MM.1S (cell line): ENCODE data around the gene SLC38A1.
A peak's percentile ranks its signal among the peaks of the same experiment; 100 is the strongest.

Experiments used
- DNase-seq: peaks from one replicate; pipeline ENCODE4 v3.0.0-alpha.2; 2015
- H2AFZ ChIP-seq: fragments of 300-600 bp; sonication (generic); 2 replicates; pipeline ENCODE4 v1.6.0; 2016; ENCODE audit warnings: antibody characterized with exemption, low read length
- H3F3A ChIP-seq: fragments of 300-600 bp; sonication (generic); 2 replicates; pipeline ENCODE4 v1.6.1; 2016; ENCODE audit warnings: mild to moderate bottlenecking, antibody characterized with exemption, low read length, moderate library complexity, mixed read lengths; ENCODE audit not compliant: insufficient read depth
- H3K27ac ChIP-seq: fragments of 300-600 bp; sonication (generic); 2 replicates; pipeline ENCODE4 v1.5.1; 2016; ENCODE audit warnings: mild to moderate bottlenecking, low read length
- H3K27me3 ChIP-seq: fragments of 300-600 bp; sonication (generic); replicated peaks from 2 replicates; pipeline ENCODE4 v1.6.0; 2016; ENCODE audit warnings: low read length; ENCODE audit not compliant: insufficient read depth
- H3K36me3 ChIP-seq: fragments of 300-600 bp; sonication (generic); replicated peaks from 2 replicates; pipeline ENCODE4 v1.6.1; 2016; ENCODE audit warnings: mild to moderate bottlenecking, low read length, mixed read lengths; ENCODE audit not compliant: insufficient read depth
- H3K4me1 ChIP-seq: fragments of 300-600 bp; sonication (generic); 2 replicates; pipeline ENCODE4 v1.6.1; 2016; ENCODE audit warnings: low read length, mixed read lengths
- H3K4me2 ChIP-seq: fragments of 300-600 bp; sonication (generic); 2 replicates; pipeline ENCODE4 v1.6.0; 2016; ENCODE audit warnings: low read depth, low read length
- H3K4me3 ChIP-seq: fragments of 300-600 bp; sonication (generic); 2 replicates; pipeline ENCODE4 v1.5.1; 2016; ENCODE audit warnings: low read length, mixed read lengths
- H3K79me2 ChIP-seq: fragments of 300-600 bp; sonication (generic); 2 replicates; pipeline ENCODE4 v1.6.1; 2016; ENCODE audit warnings: mixed run types, low read length, mixed read lengths
- H3K9ac ChIP-seq: fragments of 300-600 bp; sonication (generic); 2 replicates; pipeline ENCODE4 v1.6.1; 2016; ENCODE audit warnings: low read length, mixed read lengths
- H3K9me2 ChIP-seq: fragments of 300-600 bp; sonication (generic); replicated peaks from 2 replicates; pipeline ENCODE4 v1.6.1; 2016; ENCODE audit warnings: mild to moderate bottlenecking, low read length, mixed read lengths; ENCODE audit not compliant: insufficient read depth
- H3K9me3 ChIP-seq: fragments of 300-600 bp; sonication (generic); replicated peaks from 2 replicates; pipeline ENCODE4 v1.6.1; 2016; ENCODE audit warnings: mild to moderate bottlenecking, low read length, mixed read lengths; ENCODE audit not compliant: insufficient read depth
- H4K20me1 ChIP-seq: fragments of 300-600 bp; sonication (generic); 2 replicates; pipeline ENCODE4 v1.6.1; 2016; ENCODE audit warnings: mild to moderate bottlenecking, low read length, moderate library complexity, mixed read lengths; ENCODE audit not compliant: insufficient read depth
- EZH2 ChIP-seq: fragments of 300-600 bp; sonication (generic); optimal IDR thresholded peaks from 2 replicates; pipeline ENCODE3; 2017; ENCODE audit warnings: low read depth, mild to moderate bottlenecking, antibody characterized with exemption, low read length, mixed read lengths
- EZH2phosphoT487 ChIP-seq: fragments of 300-600 bp; sonication (generic); IDR thresholded peaks from 2 replicates; pipeline ENCODE4 v1.6.1; 2018; ENCODE audit warnings: antibody characterized with exemption, low read length
- TF ChIP-seq, protein P1 (sequence below): fragments of 300-600 bp; sonication (generic); IDR thresholded peaks from 2 replicates; pipeline ENCODE4 v1.5.1; 2016; ENCODE audit warnings: antibody characterized with exemption, low read length, mixed read lengths

SLC38A1 gene

GRCh38 chr12:46217541-46218321 is 51.1 kb downstream of the SLC38A1 start:
- TF ChIP-seq, protein P1, sequence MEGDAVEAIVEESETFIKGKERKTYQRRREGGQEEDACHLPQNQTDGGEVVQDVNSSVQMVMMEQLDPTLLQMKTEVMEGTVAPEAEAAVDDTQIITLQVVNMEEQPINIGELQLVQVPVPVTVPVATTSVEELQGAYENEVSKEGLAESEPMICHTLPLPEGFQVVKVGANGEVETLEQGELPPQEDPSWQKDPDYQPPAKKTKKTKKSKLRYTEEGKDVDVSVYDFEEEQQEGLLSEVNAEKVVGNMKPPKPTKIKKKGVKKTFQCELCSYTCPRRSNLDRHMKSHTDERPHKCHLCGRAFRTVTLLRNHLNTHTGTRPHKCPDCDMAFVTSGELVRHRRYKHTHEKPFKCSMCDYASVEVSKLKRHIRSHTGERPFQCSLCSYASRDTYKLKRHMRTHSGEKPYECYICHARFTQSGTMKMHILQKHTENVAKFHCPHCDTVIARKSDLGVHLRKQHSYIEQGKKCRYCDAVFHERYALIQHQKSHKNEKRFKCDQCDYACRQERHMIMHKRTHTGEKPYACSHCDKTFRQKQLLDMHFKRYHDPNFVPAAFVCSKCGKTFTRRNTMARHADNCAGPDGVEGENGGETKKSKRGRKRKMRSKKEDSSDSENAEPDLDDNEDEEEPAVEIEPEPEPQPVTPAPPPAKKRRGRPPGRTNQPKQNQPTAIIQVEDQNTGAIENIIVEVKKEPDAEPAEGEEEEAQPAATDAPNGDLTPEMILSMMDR, result no peak
- TF ChIP-seq EZH2phosphoT487 (no peak), EZH2 (no peak)
- H3K9ac ChIP-seq, result peak overlapping the region; percentile 40; the same call in 1 of the 2 replicates
- peaks cover 69% of the 10 kb centered on the region for H3K79me2 ChIP-seq
- H4K20me1 ChIP-seq, result no peaks in the 10 kb centered on the region
- H3K9me2 ChIP-seq, result no peaks in the 10 kb centered on the region
- peak; percentile 72 for DNase-seq
- H3F3A ChIP-seq, result peaks cover 61% of the 10 kb centered on the region
- H2AFZ ChIP-seq, result no peak overlapping the region
- H3K4me2 ChIP-seq, result peak overlapping the region; percentile 56
- 0 out of 2 replicates have a peak, but pooled peaks cover 3% of the 10 kb centered on the region for H3K36me3 ChIP-seq
- H3K27ac ChIP-seq, result peak overlapping the region; percentile 95
- H3K4me1 ChIP-seq, result peaks cover 71% of the 10 kb centered on the region
- peak overlapping the region; percentile 18; the same call in 1 of the 2 replicates for H3K4me3 ChIP-seq
- H3K27me3 ChIP-seq, result no peaks in the 10 kb centered on the region
- no peaks in the 10 kb centered on the region for H3K9me3 ChIP-seq

DNA sequence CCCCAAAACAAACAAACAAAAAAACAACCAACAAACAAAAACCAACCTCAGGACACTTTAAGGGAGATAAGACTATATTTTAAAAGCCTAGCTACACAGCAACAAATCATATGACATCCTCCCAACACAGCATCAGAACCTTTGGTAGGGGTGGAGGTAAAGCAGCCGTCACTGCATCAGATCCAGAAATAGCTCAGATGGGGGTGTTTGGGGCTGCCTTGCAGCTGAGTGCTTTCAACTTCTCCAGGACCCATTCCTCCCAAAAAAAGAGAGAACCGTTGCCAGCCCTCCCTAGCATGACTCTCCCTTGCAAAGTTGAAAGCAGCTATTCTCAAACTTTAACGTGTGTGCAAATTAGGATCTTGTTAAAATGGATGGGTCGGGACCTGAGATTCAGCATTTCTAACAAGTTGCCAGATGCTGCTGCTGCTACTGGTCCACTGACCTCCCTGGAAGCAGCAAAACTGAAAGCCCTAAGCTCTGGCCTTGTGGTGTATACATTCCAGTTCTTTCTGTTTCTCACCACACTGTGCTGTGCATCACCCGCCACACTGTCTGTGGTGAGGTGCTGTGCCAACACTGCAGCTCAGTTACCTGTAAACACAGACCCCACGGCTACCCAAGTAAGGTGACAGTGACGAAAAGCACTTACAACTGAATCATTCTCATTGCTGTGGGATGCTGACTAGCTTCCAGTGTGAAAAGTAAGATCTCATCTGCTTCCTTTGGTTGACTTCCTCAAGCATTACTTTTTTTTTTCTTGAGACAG is 54.0 kb downstream of the SLC38A1 start:
- Histone ChIP-seq H3K9me2 (no peaks in the 10 kb centered on the region), H3K4me1 (peaks cover 56% of the 10 kb centered on the region), H3K9me3 (no peaks in the 10 kb centered on the region), H4K20me1 (no peaks in the 10 kb centered on the region), H3K4me2 (peak overlapping the region; percentile 56), H3K4me3 (peak overlapping the region; percentile 36), H3K79me2 (peaks cover 68% of the 10 kb centered on the region), H3K9ac (peak overlapping the region; percentile 64), H3K27ac (peak overlapping the region; percentile 95), H3F3A (peaks cover 48% of the 10 kb centered on the region), H3K27me3 (no peaks in the 10 kb centered on the region), H3K36me3 (no peaks in the 10 kb centered on the region), H2AFZ (no peak overlapping the region)
- peak; percentile 94 for DNase-seq
- no peak for TF ChIP-seq EZH2
- TF ChIP-seq, protein P1, result no peak
- no peak for TF ChIP-seq EZH2phosphoT487

DNA sequence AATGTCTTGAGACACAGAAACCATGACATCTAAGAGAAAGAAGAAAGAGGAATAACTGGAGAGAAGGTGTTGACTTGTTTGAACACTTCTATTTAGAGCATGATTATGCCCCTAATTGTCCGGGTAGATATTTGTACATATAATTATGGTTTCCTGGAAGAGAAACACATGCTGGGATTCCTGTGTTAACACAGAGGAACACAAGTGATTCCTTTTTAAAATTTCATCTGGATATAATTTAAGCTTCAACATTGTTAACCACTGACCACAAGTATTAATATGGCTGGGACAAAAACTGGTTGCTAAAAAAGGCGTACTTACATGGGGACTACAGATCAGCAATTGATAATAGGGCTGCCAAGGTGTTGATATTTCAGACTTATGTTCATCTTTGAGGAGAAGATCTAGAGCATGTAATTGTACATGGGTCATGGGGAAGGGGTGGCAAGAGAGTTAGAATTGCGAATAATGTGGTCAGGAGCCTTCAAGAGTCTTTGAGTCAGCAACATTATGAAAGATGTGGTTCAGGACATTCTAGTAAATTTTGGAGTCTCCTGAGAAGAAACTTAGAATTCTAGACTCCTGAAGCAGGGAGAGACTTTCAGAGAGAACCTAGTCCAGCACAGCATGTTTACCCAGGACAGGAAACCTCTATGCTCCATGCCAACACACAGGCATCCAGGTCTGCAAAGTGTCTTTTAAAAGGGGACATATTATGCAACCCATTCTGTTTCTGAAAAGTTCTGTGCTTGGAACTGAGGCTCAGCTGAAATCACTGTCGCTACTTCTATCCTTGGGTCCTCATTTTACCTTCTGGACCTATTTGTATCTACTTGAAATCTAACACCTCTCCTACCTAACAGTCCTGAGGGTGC is 56.5 kb downstream of the SLC38A1 start:
- TF ChIP-seq EZH2 (no peak), EZH2phosphoT487 (no peak)
- TF ChIP-seq, protein P1, result no peak
- H3K4me1 ChIP-seq, result peaks cover 34% of the 10 kb centered on the region
- H2AFZ ChIP-seq, result no peak overlapping the region
- H3K9ac ChIP-seq, result no peak overlapping the region
- no peak for DNase-seq
- no peak overlapping the region for H3K4me2 ChIP-seq
- no peak overlapping the region for H3K4me3 ChIP-seq
- H4K20me1 ChIP-seq, result no peaks in the 10 kb centered on the region
- no peaks in the 10 kb centered on the region for H3K27me3 ChIP-seq
- H3K9me2 ChIP-seq, result no peaks in the 10 kb centered on the region
- H3F3A ChIP-seq, result peaks cover 30% of the 10 kb centered on the region
- H3K36me3 ChIP-seq, result no peaks in the 10 kb centered on the region; the same call in 1 of the 2 replicates
- no peaks in the 10 kb centered on the region for H3K9me3 ChIP-seq
- peaks cover 64% of the 10 kb centered on the region for H3K79me2 ChIP-seq
- no peak overlapping the region for H3K27ac ChIP-seq
